GM12878 (cell line): ENCODE data around the gene IMMP2L.

ENCODE experiments used
- CBFB ChIP-seq: IDR thresholded peaks from 2 replicates; pipeline ENCODE4 v1.6.1; 2016; ENCODE audit warnings: antibody characterized with exemption, low read depth
- PML ChIP-seq: IDR thresholded peaks from 2 replicates; pipeline ENCODE4 v1.6.1; 2012; ENCODE audit warnings: low read length, inconsistent platforms

GRCh38 chr7:110797656-110798055, 764.6 kb downstream of the IMMP2L start:
- no peak for TF ChIP-seq PML
- TF ChIP-seq CBFB: no peak
